K562 (cell line): ENCODE data around the gene ABCC5. TPM values are rescaled to one million over a fixed set of nuclear protein-coding genes. Genes with fewer than 3 reads are reported as not detected.

Experiments used
- ATAC-seq: fragments of 200-7000 bp; cut with Tn5 transposase; 3 replicates; pipeline ENCODE4 v1.9.1; 2020; ENCODE audit warnings: moderate library complexity
- BruUV-seq: library from RNA; stranded (reverse); fragments of 400-500 nt; replicated peaks from 2 replicates; lab custom pipeline; 2021; lab: Mats Ljungman, UMichigan
- CTCF ChIA-PET: fragments of 300-600 bp; formaldehyde crosslinking; extraction: SDS; loops from one replicate; lab custom pipeline; 2021; ENCODE audit warnings: low intra/inter-chr PET ratio; lab: Yijun Ruan, JAX
- POLR2A ChIA-PET: fragments of 300-600, 350-650 bp; sonication (Branson Sonifier 250); formaldehyde crosslinking; extraction: SDS; loops from one replicate; lab custom pipeline; 2021; ENCODE audit warnings: antibody characterized with exemption, inconsistent platforms; lab: Yijun Ruan, JAX
- DNase-seq, 4 experiments: peaks; one replicate each; pipeline versions ENCODE4 v3.0.0 to v3.0.0-alpha.2; 2011 to 2018; ENCODE audit warnings: low spot score in 3 of 4, mixed read lengths in 3 of 4; ENCODE audit errors: extremely low read depth in 1 of 4
- FAIRE-seq: peaks from 2 replicates; lab custom pipeline; 2011; peaks lifted over from hg19 to GRCh38; lab: Jason Lieb, UNC
- H2AFZ ChIP-seq: 2 replicates; pipeline ENCODE4 v1.6.0; 2011; ENCODE audit warnings: low read depth, low read length, control low read depth, inconsistent platforms
- H3K27ac ChIP-seq: fragments of 200-600 bp; 3 replicates; pipeline ENCODE4 v1.8.0; 2011; ENCODE audit warnings: low read depth, mild to moderate bottlenecking, control low read depth, inconsistent platforms, low read length, moderate library complexity, mixed read lengths; ENCODE audit errors: extremely low read depth
- H3K27me3 ChIP-seq, 2 experiments: fragments of 300-600 bp in 1 of 2; 2 replicates in 1 of 2; 3 replicates in 1 of 2; pipeline versions ENCODE4 v1.6.0 to v1.8.0; 2011; ENCODE audit warnings: inconsistent platforms in 2 of 2, low read length in 2 of 2, mild to moderate bottlenecking in 1 of 2, mixed read lengths in 1 of 2, moderate library complexity in 1 of 2; ENCODE audit not compliant: control insufficient read depth in 2 of 2, insufficient read depth in 2 of 2
- H3K36me3 ChIP-seq: fragments of 300-600 bp; 3 replicates; pipeline ENCODE4 v1.8.0; 2011; ENCODE audit warnings: mild to moderate bottlenecking, low read length, inconsistent platforms; ENCODE audit not compliant: control insufficient read depth, insufficient read depth
- H3K4me1 ChIP-seq, 2 experiments: fragments of 200-600 bp in 1 of 2; replicated peaks in 1 of 2; 2 replicates in 1 of 2; 3 replicates in 1 of 2; pipeline versions ENCODE4 v1.5.1 to v1.8.0; 2011; ENCODE audit warnings: inconsistent platforms in 2 of 2, low read length in 2 of 2, mild to moderate bottlenecking in 1 of 2, mixed read lengths in 1 of 2, moderate library complexity in 1 of 2; ENCODE audit not compliant: control insufficient read depth in 2 of 2, insufficient read depth in 2 of 2
- H3K4me2 ChIP-seq: 2 replicates; pipeline ENCODE4 v1.6.1; 2011; ENCODE audit warnings: low read length, control low read depth, inconsistent platforms, mixed read lengths; ENCODE audit not compliant: insufficient read depth
- H3K4me3 ChIP-seq: fragments of 200-600 bp; sonication (generic), shearing (Covaris generic); 2 replicates; pipeline ENCODE4 v1.5.1; 2016; ENCODE audit warnings: control low read depth, inconsistent platforms
- H3K79me2 ChIP-seq: fragments of 200-600 bp; 3 replicates; pipeline ENCODE4 v1.8.0; 2011; ENCODE audit warnings: low read length, inconsistent platforms; ENCODE audit not compliant: control insufficient read depth, insufficient read depth
- H3K9ac ChIP-seq, 2 experiments: 2 replicates each; pipeline versions ENCODE4 v1.6.0 to v1.6.1; 2011; ENCODE audit warnings: low read depth in 2 of 2, low read length in 2 of 2, control low read depth in 1 of 2, inconsistent platforms in 1 of 2, mild to moderate bottlenecking in 1 of 2, mixed read lengths in 1 of 2; ENCODE audit not compliant: insufficient read depth in 1 of 2
- H3K9me1 ChIP-seq: one replicate; pipeline ENCODE4 v1.6.0; 2011; ENCODE audit warnings: inconsistent platforms, mild to moderate bottlenecking, low read length, moderate library complexity; ENCODE audit not compliant: control insufficient read depth, insufficient read depth
- H3K9me3 ChIP-seq: replicated peaks from 2 replicates; pipeline ENCODE4 v1.5.1; 2011; ENCODE audit warnings: low read depth, low read length, inconsistent platforms; ENCODE audit not compliant: control insufficient read depth, insufficient read depth
- H4K20me1 ChIP-seq: replicated peaks from 2 replicates; pipeline ENCODE4 v1.6.1; 2011; ENCODE audit warnings: low read length, inconsistent platforms, mixed read lengths; ENCODE audit not compliant: control insufficient read depth, insufficient read depth
- ATF1 ChIP-seq, 2 experiments: fragments of 450-650 bp in 1 of 2; IDR thresholded peaks; 2 replicates each; pipeline ENCODE4 v1.6.1; 2016; ENCODE audit warnings: missing compliant biosample characterization in 1 of 2, missing genetic modification characterization in 1 of 2
- CREB1 ChIP-seq, 2 experiments: sonication (generic) in 1 of 2; formaldehyde crosslinking in 1 of 2; IDR thresholded peaks; 2 replicates each; pipeline versions ENCODE4 v1.6.1 to v1.8.0; 2012 to 2022; ENCODE audit warnings: inconsistent platforms in 1 of 2, mild to moderate bottlenecking in 1 of 2, missing genetic modification reagents in 1 of 2, moderate library complexity in 1 of 2
- CUX1 ChIP-seq: fragments of 200-800 bp; sonication (Bioruptor generic); IDR thresholded peaks from 2 replicates; pipeline ENCODE4 v1.6.1; 2016; ENCODE audit warnings: missing genetic modification characterization, missing compliant biosample characterization
- DMBX1 ChIP-seq: fragments of 250-450 bp; sonication (Bioruptor Pico); IDR thresholded peaks from 2 replicates; pipeline ENCODE4 v1.8.0; 2022; ENCODE audit warnings: inconsistent platforms, mild to moderate bottlenecking, moderate library complexity, borderline replicate concordance
- JUND ChIP-seq, 2 experiments: IDR thresholded peaks; 2 replicates in 1 of 2; 3 replicates in 1 of 2; pipeline ENCODE4 v1.6.1; 2011; ENCODE audit warnings: borderline replicate concordance in 2 of 2, low read depth in 2 of 2, low read length in 2 of 2, improper control_type of control experiment in 1 of 2, missing biosample characterization in 1 of 2, missing genetic modification characterization in 1 of 2, missing genetic modification reagents in 1 of 2
- NR3C1 ChIP-seq: sonication (generic); formaldehyde crosslinking; IDR thresholded peaks from 2 replicates; pipeline ENCODE4 v1.8.1; 2022; ENCODE audit warnings: missing genetic modification reagents
- TBL1XR1 ChIP-seq, 2 experiments: IDR thresholded peaks; 2 replicates each; pipeline ENCODE4 v1.6.1; 2012; ENCODE audit warnings: improper control_type of control experiment in 2 of 2, low read length in 2 of 2, mild to moderate bottlenecking in 1 of 2
- ZFP91 ChIP-seq: sonication (generic); formaldehyde crosslinking; IDR thresholded peaks from 2 replicates; pipeline ENCODE4 v1.8.0; 2022; ENCODE audit warnings: mild to moderate bottlenecking, missing genetic modification reagents
- ZNF384 ChIP-seq: IDR thresholded peaks from 2 replicates; pipeline ENCODE4 v1.6.1; 2012; ENCODE audit warnings: low read depth, low read length, improper control_type of control experiment
- whole genome bisulfite sequencing: fragments of 100-300 bp; shearing (Covaris generic); methylation state at CpG from one replicate; pipeline ENCODE4 v1.1.6; 2016; ENCODE audit warnings: low coverage, mixed read lengths; ENCODE audit not compliant: insufficient coverage; ENCODE audit errors: missing lambda C conversion rate; 5-methylcytosine and 5-hydroxymethylcytosine counted together
- in situ Hi-C: fragments of 300-500 bp; cut with MboI; formaldehyde crosslinking; loops from 4 replicates; pipeline ENCODE4 v1.15.0; 2018; ENCODE audit warnings: inconsistent platforms, mixed read lengths
- intact Hi-C: fragments of 100-400 bp; cut with micrococcal nuclease; formaldehyde crosslinking; loops from 2 replicates; pipeline ENCODE4 v1.14.2; 2022
- polyA plus RNA-seq, 8 experiments: library from polyadenylated mRNA; depleted of rRNA in 4 of 8; stranded (reverse) in 5 of 8; unstranded in 3 of 8; fragments of >200 nt; fragmentation: Nextera tagmentation in 2 of 8; fragmentation: Illumina TruSeq in 1 of 8; extraction: Ambion mirVana in 2 of 8; extraction: Trizol in 1 of 8; gene quantifications; 2 replicates each; pipeline versions ENCODE4 v1.2.1 to v1.2.3, GENCODE V29; 2011 to 2014; ENCODE audit warnings: inconsistent platforms in 1 of 8, missing spikeins in 1 of 8
- total RNA-seq, 7 experiments: library from RNA; depleted of rRNA in 6 of 7; stranded (reverse); fragments of >200 nt in 6 of 7; fragmentation: Illumina TruSeq in 2 of 7; extraction: Trizol in 2 of 7; gene quantifications; 2 replicates each; pipeline versions ENCODE4 v1.2.1 to v1.2.3, GENCODE V29; 2011 to 2021; ENCODE audit warnings: low replicate concordance in 1 of 7

ABCC5 gene
- total and polyA plus RNA-seq, 9 of the 15 experiments (the other 6 are each of a cell fraction or from before 2014, with no cell fraction given) = 22.0 to 53.0 (median 41.9) TPM

- ChIA-PET CTCF (interaction anchor here (0.8 to 1.3 kb wide), 2 partner anchors 111 to 121 kb away, joined by 4 to 6 read pairs; no protein-coding TSS in a partner anchor), POLR2A (interaction anchor here (0.9 to 2.1 kb wide), 5 partner anchors 9 to 111 kb away, joined by 3 to 15 read pairs (median 4); partner anchors contain the start of gene HTR3D)
- TF ChIP-seq CREB1 (IDR thresholded peaks at IDR 0.05) (0 out of 2 replicates have a peak, but pooled peaks have one; percentile 33), CREB1 (CRISPR knock-in tag; IDR thresholded peaks at IDR 0.05) (no peak), ZNF384 (peak; percentile 88), CUX1 (CRISPR knock-in tag) (no peak), DMBX1 (CRISPR knock-in tag) (0 out of 2 replicates have a peak, but pooled peaks have one; percentile 21), ZFP91 (CRISPR knock-in tag) (peak; percentile 61; the same call in 1 of the 2 replicates), NR3C1 (CRISPR knock-in tag) (no peak), JUND (IDR thresholded peaks at IDR 0.05; ENCODE audit: borderline replicate concordance, low read depth, low read length) (peak; percentile 21; the same call in 1 of the 2 replicates), JUND (tag; IDR thresholded peaks at IDR 0.05; ENCODE audit: borderline replicate concordance, low read depth, low read length) (no peak), TBL1XR1 (IDR thresholded peaks at IDR 0.05; ENCODE audit: low read length in 2 of 2) (0 out of 4 replicates have a peak, but pooled peaks of 1 of the 2 experiments have one; percentile 40), ATF1 (CRISPR knock-in tag; IDR thresholded peaks at IDR 0.05) (no peak), ATF1 (tag; IDR thresholded peaks at IDR 0.05) (peak; percentile 66)
- no peaks in the 10 kb centered on the region for H3K9me3 ChIP-seq
- BruUV-seq = no TSS peak
- peaks cover 36% of the 10 kb centered on the region for H3K36me3 ChIP-seq
- H2AFZ ChIP-seq = peak overlapping the region; percentile 96; the same call in 1 of the 2 replicates
- WGBS = 9% methylated on average over 10 of the region's 10 CpGs
- in situ Hi-C loops (loop anchor here (10.0 kb wide), 1 partner anchor 229 kb away; the partner anchor contains the start of genes ALG3 and EEF1AKMT4), intact Hi-C loops (loop anchor here (2.0 to 5.0 kb wide), 2 partner anchors 39 to 232 kb away; partner anchors contain the start of genes ALG3 and EEF1AKMT4)
- peak in 2 of 4 experiments; percentile 31 to 50 for DNase-seq
- peak; percentile 6 for FAIRE-seq
- peak overlapping the region; percentile 89 for H3K4me2 ChIP-seq
- H3K9ac ChIP-seq = peak overlapping the region; percentile 46 to 77; a peak in 3 of 4 replicates
- no peaks in the 10 kb centered on the region for H4K20me1 ChIP-seq
- peak overlapping the region; percentile 90 for H3K27ac ChIP-seq
- no peaks in the 10 kb centered on the region for H3K9me1 ChIP-seq
- peak; percentile 9 for ATAC-seq
- H3K79me2 ChIP-seq = peaks cover 57% of the 10 kb centered on the region
- H3K4me3 ChIP-seq = peak overlapping the region; percentile 89
- no peaks in the 10 kb centered on the region for H3K27me3 ChIP-seq
- peaks cover 17 to 21% of the 10 kb centered on the region in 2 experiments; a peak in 4 of 5 replicates for H3K4me1 ChIP-seq
These were observed 2.2 kb downstream of the ABCC5 start for GRCh38 chr3:184015381-184016019.
